ENCODE results near the gene SV2B. TPM values are rescaled to one million over a fixed set of nuclear protein-coding genes. Genes with fewer than 3 reads are reported as not detected.

SV2B gene
- polyA plus RNA-seq, 1 donor (not counting 4 experiments of a cell fraction or from before 2014, with no cell fraction given) = 0.04 TPM

- dilution Hi-C loops (cut with MboI; ENCODE audit: extremely low pct_ligation_motif_present, low sequenced_read_pairs) = no loop called here
- no peak for TF ChIP-seq EZH2 (IDR thresholded peaks at IDR 0.05; ENCODE audit: low read length)
- Histone ChIP-seq H3K27me3 (ENCODE audit: control insufficient read depth, extremely low read depth, insufficient read depth, low read length) (no peaks in the 10 kb centered on the region), H3K9me1 (ENCODE audit: control insufficient read depth, extremely low read depth, insufficient read depth, low read length) (no peaks in the 10 kb centered on the region), H3K4me1 (ENCODE audit: control insufficient read depth, extremely low read depth, insufficient read depth, low read length) (no peaks in the 10 kb centered on the region), H3K4me3 (ENCODE audit: control insufficient read depth in 2 of 3, extremely low read depth in 1 of 3, insufficient read depth in 2 of 3, low read depth in 1 of 3, low read length in 3 of 3) (no peak overlapping the region), H4K20me1 (ENCODE audit: control insufficient read depth, extremely low read depth, insufficient read depth, low read length) (no peaks in the 10 kb centered on the region), H2AFZ (ENCODE audit: control insufficient read depth, low read length) (no peak overlapping the region), H3K36me3 (ENCODE audit: control insufficient read depth in 2 of 2, extremely low read depth in 1 of 2, insufficient read depth in 2 of 2, low read length in 2 of 2) (no peaks in the 10 kb centered on the region), H3K79me2 (ENCODE audit: control insufficient read depth, insufficient read depth, low read length) (no peaks in the 10 kb centered on the region), H3K4me2 (ENCODE audit: control insufficient read depth, extremely low read depth, insufficient read depth, low read depth, low read length) (no peak overlapping the region), H3K27ac (ENCODE audit: control insufficient read depth, insufficient read depth, low read length) (no peak overlapping the region), H3K9me3 (ENCODE audit: control insufficient read depth, low read depth, low read length) (no peaks in the 10 kb centered on the region), H3K9ac (ENCODE audit: control insufficient read depth, extremely low read depth, insufficient read depth, low read length) (no peak overlapping the region)
- DNase-seq (ENCODE audit: low read depth, low spot score) (no peak), FAIRE-seq (no peak)
Measured at GRCh38 chr15:91235376-91235775, 135.3 kb downstream of the SV2B start.

- TF ChIP-seq CTCF (optimal IDR thresholded peaks at IDR 0.05 in 1 of 3, IDR thresholded peaks at IDR 0.05 in 1 of 3, conservative IDR thresholded peaks at IDR 0.05 in 1 of 3; ENCODE audit: extremely low read depth in 1 of 3, insufficient read depth in 2 of 3, low read length in 3 of 3) (no peak), EZH2 (IDR thresholded peaks at IDR 0.05; ENCODE audit: low read length) (no peak)
- dilution Hi-C loops (cut with MboI; ENCODE audit: extremely low pct_ligation_motif_present, low sequenced_read_pairs) = no loop called here
- peak; percentile 17 for FAIRE-seq
Measured at GRCh38 chr15:91237445-91237844, 137.4 kb downstream of the SV2B start.

More at GRCh38 chr15:91237445-91237844, 137.4 kb downstream of the SV2B start:
- H3K9me1 ChIP-seq (ENCODE audit: control insufficient read depth, extremely low read depth, insufficient read depth, low read length) = no peaks in the 10 kb centered on the region
- H3K79me2 ChIP-seq (ENCODE audit: control insufficient read depth, insufficient read depth, low read length) = no peaks in the 10 kb centered on the region
- H3K9ac ChIP-seq (ENCODE audit: control insufficient read depth, extremely low read depth, insufficient read depth, low read length) = no peak overlapping the region
- H3K4me3 ChIP-seq (ENCODE audit: control insufficient read depth in 2 of 3, extremely low read depth in 1 of 3, insufficient read depth in 2 of 3, low read depth in 1 of 3, low read length in 3 of 3) = no peak overlapping the region
- no peak for DNase-seq (ENCODE audit: low read depth, low spot score)
- H3K9me3 ChIP-seq (ENCODE audit: control insufficient read depth, low read depth, low read length) = no peaks in the 10 kb centered on the region
- H4K20me1 ChIP-seq (ENCODE audit: control insufficient read depth, extremely low read depth, insufficient read depth, low read length) = no peaks in the 10 kb centered on the region
- no peak overlapping the region for H3K27ac ChIP-seq (ENCODE audit: control insufficient read depth, insufficient read depth, low read length)
- H3K36me3 ChIP-seq (ENCODE audit: control insufficient read depth in 2 of 2, extremely low read depth in 1 of 2, insufficient read depth in 2 of 2, low read length in 2 of 2) = no peaks in the 10 kb centered on the region
- H3K27me3 ChIP-seq (ENCODE audit: control insufficient read depth, extremely low read depth, insufficient read depth, low read length) = no peaks in the 10 kb centered on the region
- H3K4me1 ChIP-seq (ENCODE audit: control insufficient read depth, extremely low read depth, insufficient read depth, low read length) = no peaks in the 10 kb centered on the region
- no peak overlapping the region for H3K4me2 ChIP-seq (ENCODE audit: control insufficient read depth, extremely low read depth, insufficient read depth, low read depth, low read length)
- no peak overlapping the region for H2AFZ ChIP-seq (ENCODE audit: control insufficient read depth, low read length)
